K562 (cell line): Measurements from ENCODE around the gene NUP88. TPM values are rescaled to one million over a fixed set of nuclear protein-coding genes. Genes with fewer than 3 reads are reported as not detected.

Source experiments
- ATF7 ChIP-seq: fragments of 450-650 bp; IDR thresholded peaks from 2 replicates; pipeline ENCODE4 v1.7.1; 2014; ENCODE audit warnings: mild to moderate bottlenecking, moderate library complexity
- C11orf30 ChIP-seq: fragments of 450-650 bp; IDR thresholded peaks from 2 replicates; pipeline ENCODE4 v1.6.1; 2016; ENCODE audit warnings: low read depth, mild to moderate bottlenecking
- FOXM1 ChIP-seq, 2 experiments: fragments of 450-650 bp in 1 of 2; sonication (generic) in 1 of 2; formaldehyde crosslinking in 1 of 2; IDR thresholded peaks; 2 replicates each; pipeline versions ENCODE4 v1.6.1 to v1.9.0; 2017 to 2022; ENCODE audit warnings: low read depth in 2 of 2, mild to moderate bottlenecking in 2 of 2, missing genetic modification reagents in 1 of 2, moderate library complexity in 1 of 2
- FUS ChIP-seq: fragments of 200-400 bp; formaldehyde crosslinking; optimal IDR thresholded peaks from 2 replicates; pipeline ENCODE3; 2017; ENCODE audit warnings: low read depth, low read length
- GTF2E2 ChIP-seq: fragments of 200-800 bp; sonication (Bioruptor generic); IDR thresholded peaks from 2 replicates; pipeline ENCODE4 v1.6.1; 2016; ENCODE audit warnings: missing genetic modification characterization, missing compliant biosample characterization
- HDAC2 ChIP-seq: fragments of 450-650 bp; IDR thresholded peaks from 2 replicates; pipeline ENCODE4 v1.6.1; 2016; ENCODE audit warnings: mild to moderate bottlenecking
- KDM1A ChIP-seq, 2 experiments: fragments of 450-650 bp; IDR thresholded peaks; 2 replicates each; pipeline ENCODE4 v1.6.1; 2016; ENCODE audit warnings: mild to moderate bottlenecking in 2 of 2
- L3MBTL2 ChIP-seq: fragments of 450-650 bp; IDR thresholded peaks from 2 replicates; pipeline ENCODE4 v1.6.1; 2016; ENCODE audit warnings: mild to moderate bottlenecking, moderate library complexity
- NFIC ChIP-seq: fragments of 450-650 bp; IDR thresholded peaks from 2 replicates; pipeline ENCODE4 v1.6.1; 2017; ENCODE audit warnings: mild to moderate bottlenecking, inconsistent platforms
- NFYB ChIP-seq: IDR thresholded peaks from 2 replicates; pipeline ENCODE4 v1.6.1; 2011; ENCODE audit warnings: mild to moderate bottlenecking, moderate library complexity; ENCODE audit not compliant: insufficient read length; ENCODE audit errors: extremely low read depth
- RBM34 ChIP-seq: fragments of 200-400 bp; formaldehyde crosslinking; IDR thresholded peaks from 2 replicates; pipeline ENCODE4 v1.6.1; 2018; ENCODE audit warnings: low read length, borderline replicate concordance; ENCODE audit not compliant: insufficient read depth
- RNF219 ChIP-seq: fragments of 250-450 bp; sonication (Bioruptor Pico); IDR thresholded peaks from 2 replicates; pipeline ENCODE4 v1.5.0; 2022; ENCODE audit warnings: mild to moderate bottlenecking
- SMAD2 ChIP-seq: fragments of 150-350 bp; IDR thresholded peaks from 2 replicates; pipeline ENCODE4 v1.6.1; 2014; ENCODE audit warnings: low read depth, mild to moderate bottlenecking, low read length
- SPI1 ChIP-seq: IDR thresholded peaks from 2 replicates; pipeline ENCODE4 v1.6.1; 2011; ENCODE audit warnings: low read depth, low read length, control low read depth, borderline replicate concordance
- TAF7 ChIP-seq: fragments of 450-650 bp; IDR thresholded peaks from 2 replicates; pipeline ENCODE4 v1.6.1; 2016; ENCODE audit warnings: missing genetic modification characterization, missing compliant biosample characterization
- ZBTB9 ChIP-seq: fragments of 450-650 bp; formaldehyde crosslinking; IDR thresholded peaks from 2 replicates; pipeline ENCODE4 v1.4.0; 2020; ENCODE audit warnings: mild to moderate bottlenecking, moderate library complexity
- ZFP91 ChIP-seq: sonication (generic); formaldehyde crosslinking; IDR thresholded peaks from 2 replicates; pipeline ENCODE4 v1.8.0; 2022; ENCODE audit warnings: mild to moderate bottlenecking, missing genetic modification reagents
- ZNF12 ChIP-seq: sonication (generic); formaldehyde crosslinking; IDR thresholded peaks from 2 replicates; pipeline ENCODE4 v1.4.0; 2020; ENCODE audit warnings: mild to moderate bottlenecking, missing genetic modification reagents
- ZNF23 ChIP-seq: fragments of 250-450 bp; sonication (Bioruptor Pico); IDR thresholded peaks from 2 replicates; pipeline ENCODE4 v1.4.0; 2020; ENCODE audit warnings: mild to moderate bottlenecking
- ZNF518B ChIP-seq: fragments of 250-450 bp; sonication (Bioruptor Pico); IDR thresholded peaks from 2 replicates; pipeline ENCODE4 v1.5.0; 2021; ENCODE audit warnings: mild to moderate bottlenecking, moderate library complexity
- polyA plus RNA-seq, 8 experiments: library from polyadenylated mRNA; depleted of rRNA in 4 of 8; stranded (reverse) in 5 of 8; unstranded in 3 of 8; fragments of >200 nt; fragmentation: Nextera tagmentation in 2 of 8; fragmentation: Illumina TruSeq in 1 of 8; extraction: Ambion mirVana in 2 of 8; extraction: Trizol in 1 of 8; gene quantifications; 2 replicates each; pipeline versions ENCODE4 v1.2.1 to v1.2.3, GENCODE V29; 2011 to 2014; ENCODE audit warnings: inconsistent platforms in 1 of 8, missing spikeins in 1 of 8
- total RNA-seq, 7 experiments: library from RNA; depleted of rRNA in 6 of 7; stranded (reverse); fragments of >200 nt in 6 of 7; fragmentation: Illumina TruSeq in 2 of 7; extraction: Trizol in 2 of 7; gene quantifications; 2 replicates each; pipeline versions ENCODE4 v1.2.1 to v1.2.3, GENCODE V29; 2011 to 2021; ENCODE audit warnings: low replicate concordance in 1 of 7

NUP88 gene
- total and polyA plus RNA-seq, 9 of the 15 experiments (the other 6 are each of a cell fraction or from before 2014, with no cell fraction given) = 59.9 to 160 (median 119) TPM

GRCh38 chr17:5419356-5419958 lies at the start of gene NUP88 (continued):
- TF ChIP-seq ZBTB9 (CRISPR knock-in tag) = 0 out of 2 replicates have a peak, but pooled peaks have one; percentile 32
- TF ChIP-seq NFYB = peak; percentile 70
- TF ChIP-seq NFIC = no peak; the same call in 1 of the 2 replicates
- TF ChIP-seq L3MBTL2 = peak; percentile 97
- no peak for TF ChIP-seq FUS
- TF ChIP-seq ZNF12 (CRISPR knock-in tag) = no peak
- TF ChIP-seq ZNF23 = no peak
- peak; percentile 27; the same call in 1 of the 2 replicates for TF ChIP-seq FOXM1 (IDR thresholded peaks at IDR 0.05; ENCODE audit: low read depth)
- no peak; the same call in 1 of the 2 replicates for TF ChIP-seq FOXM1 (CRISPR knock-in tag; IDR thresholded peaks at IDR 0.05; ENCODE audit: low read depth)
- TF ChIP-seq HDAC2 = no peak
- no peak for TF ChIP-seq RNF219 (CRISPR knock-in tag)
- TF ChIP-seq SPI1 = no peak
- TF ChIP-seq RBM34 = no peak
- peak; percentile 45; the same call in 1 of the 2 replicates for TF ChIP-seq TAF7 (tag)
- TF ChIP-seq C11orf30 = peak; percentile 58
- no peak for TF ChIP-seq SMAD2
- TF ChIP-seq ZNF518B = no peak
- no peak for TF ChIP-seq ZFP91 (CRISPR knock-in tag)
- no peak for TF ChIP-seq KDM1A (IDR thresholded peaks at IDR 0.05)
- peak; percentile 57; the same call in 1 of the 2 replicates for TF ChIP-seq ATF7
- TF ChIP-seq GTF2E2 = no peak
